ENCODE results near the gene NAB2.

GRCh38 chr12:57129889-57130288 lies 41.0 kb downstream of the NAB2 start:
- TF ChIP-seq TEAD4 (IDR thresholded peaks at IDR 0.05) = no peak
- no peak for TF ChIP-seq FOXM1 (IDR thresholded peaks at IDR 0.05; ENCODE audit: borderline replicate concordance, low read depth)
- TF ChIP-seq RAD21 (IDR thresholded peaks at IDR 0.05; ENCODE audit: low read depth) = no peak
- no peak for TF ChIP-seq MAX (IDR thresholded peaks at IDR 0.05)
- TF ChIP-seq CREB1 (IDR thresholded peaks at IDR 0.05; ENCODE audit: low read depth) = no peak
- TF ChIP-seq, protein P1, sequence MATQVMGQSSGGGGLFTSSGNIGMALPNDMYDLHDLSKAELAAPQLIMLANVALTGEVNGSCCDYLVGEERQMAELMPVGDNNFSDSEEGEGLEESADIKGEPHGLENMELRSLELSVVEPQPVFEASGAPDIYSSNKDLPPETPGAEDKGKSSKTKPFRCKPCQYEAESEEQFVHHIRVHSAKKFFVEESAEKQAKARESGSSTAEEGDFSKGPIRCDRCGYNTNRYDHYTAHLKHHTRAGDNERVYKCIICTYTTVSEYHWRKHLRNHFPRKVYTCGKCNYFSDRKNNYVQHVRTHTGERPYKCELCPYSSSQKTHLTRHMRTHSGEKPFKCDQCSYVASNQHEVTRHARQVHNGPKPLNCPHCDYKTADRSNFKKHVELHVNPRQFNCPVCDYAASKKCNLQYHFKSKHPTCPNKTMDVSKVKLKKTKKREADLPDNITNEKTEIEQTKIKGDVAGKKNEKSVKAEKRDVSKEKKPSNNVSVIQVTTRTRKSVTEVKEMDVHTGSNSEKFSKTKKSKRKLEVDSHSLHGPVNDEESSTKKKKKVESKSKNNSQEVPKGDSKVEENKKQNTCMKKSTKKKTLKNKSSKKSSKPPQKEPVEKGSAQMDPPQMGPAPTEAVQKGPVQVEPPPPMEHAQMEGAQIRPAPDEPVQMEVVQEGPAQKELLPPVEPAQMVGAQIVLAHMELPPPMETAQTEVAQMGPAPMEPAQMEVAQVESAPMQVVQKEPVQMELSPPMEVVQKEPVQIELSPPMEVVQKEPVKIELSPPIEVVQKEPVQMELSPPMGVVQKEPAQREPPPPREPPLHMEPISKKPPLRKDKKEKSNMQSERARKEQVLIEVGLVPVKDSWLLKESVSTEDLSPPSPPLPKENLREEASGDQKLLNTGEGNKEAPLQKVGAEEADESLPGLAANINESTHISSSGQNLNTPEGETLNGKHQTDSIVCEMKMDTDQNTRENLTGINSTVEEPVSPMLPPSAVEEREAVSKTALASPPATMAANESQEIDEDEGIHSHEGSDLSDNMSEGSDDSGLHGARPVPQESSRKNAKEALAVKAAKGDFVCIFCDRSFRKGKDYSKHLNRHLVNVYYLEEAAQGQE (IDR thresholded peaks at IDR 0.05; ENCODE audit: low read depth) = no peak

All from Ishikawa (cell line).